WTC11 (cell line): ENCODE data around the gene CLDN14.

Experiments used
- IRF2 ChIP-seq: sonication (generic); formaldehyde crosslinking; IDR thresholded peaks from 2 replicates; pipeline ENCODE4 v1.8.0; 2022; ENCODE audit warnings: low read depth, missing genetic modification reagents, borderline replicate concordance
- OVOL2 ChIP-seq: fragments of 250-450 bp; sonication (Bioruptor Pico); IDR thresholded peaks from 2 replicates; pipeline ENCODE4 v1.9.0; 2021; ENCODE audit warnings: mild to moderate bottlenecking, borderline replicate concordance
- TEAD4 ChIP-seq: sonication (generic); formaldehyde crosslinking; IDR thresholded peaks from 2 replicates; pipeline ENCODE4 v1.8.0; 2022; ENCODE audit warnings: mild to moderate bottlenecking, missing genetic modification reagents
- TF ChIP-seq, protein P1 (sequence below): fragments of 200-600 bp; IDR thresholded peaks from 2 replicates; pipeline ENCODE4 v1.8.0; 2022; ENCODE audit warnings: antibody characterized with exemption
- TF ChIP-seq, protein P2 (sequence below): sonication (generic); formaldehyde crosslinking; IDR thresholded peaks from 2 replicates; pipeline ENCODE4 v1.8.0; 2022; ENCODE audit warnings: mild to moderate bottlenecking, missing genetic modification reagents

DNA sequence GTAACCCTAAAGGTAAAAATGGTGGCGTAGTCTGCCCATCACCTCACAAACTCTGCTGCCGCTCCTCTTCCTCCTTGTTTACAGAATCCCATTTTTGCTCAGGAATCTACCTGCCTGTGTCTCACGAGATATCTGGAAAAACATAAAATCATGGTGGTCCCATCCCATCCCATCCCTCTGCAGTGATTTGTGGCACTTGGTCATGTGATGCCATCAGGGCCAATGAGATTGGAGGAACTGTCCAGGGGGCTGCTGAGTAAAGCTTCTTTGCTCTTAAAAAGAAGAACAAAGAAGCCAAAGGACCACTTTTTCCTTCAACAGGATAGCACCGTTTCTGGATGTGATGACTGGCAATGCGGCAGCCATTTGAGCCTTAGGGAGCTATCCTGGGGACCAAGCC lies 33.0 kb upstream of the CLDN14 start:
- TF ChIP-seq IRF2 (CRISPR knock-in tag) (no peak), OVOL2 (CRISPR knock-in tag) (no peak), TEAD4 (CRISPR knock-in tag) (no peak)
- TF ChIP-seq, protein P1, sequence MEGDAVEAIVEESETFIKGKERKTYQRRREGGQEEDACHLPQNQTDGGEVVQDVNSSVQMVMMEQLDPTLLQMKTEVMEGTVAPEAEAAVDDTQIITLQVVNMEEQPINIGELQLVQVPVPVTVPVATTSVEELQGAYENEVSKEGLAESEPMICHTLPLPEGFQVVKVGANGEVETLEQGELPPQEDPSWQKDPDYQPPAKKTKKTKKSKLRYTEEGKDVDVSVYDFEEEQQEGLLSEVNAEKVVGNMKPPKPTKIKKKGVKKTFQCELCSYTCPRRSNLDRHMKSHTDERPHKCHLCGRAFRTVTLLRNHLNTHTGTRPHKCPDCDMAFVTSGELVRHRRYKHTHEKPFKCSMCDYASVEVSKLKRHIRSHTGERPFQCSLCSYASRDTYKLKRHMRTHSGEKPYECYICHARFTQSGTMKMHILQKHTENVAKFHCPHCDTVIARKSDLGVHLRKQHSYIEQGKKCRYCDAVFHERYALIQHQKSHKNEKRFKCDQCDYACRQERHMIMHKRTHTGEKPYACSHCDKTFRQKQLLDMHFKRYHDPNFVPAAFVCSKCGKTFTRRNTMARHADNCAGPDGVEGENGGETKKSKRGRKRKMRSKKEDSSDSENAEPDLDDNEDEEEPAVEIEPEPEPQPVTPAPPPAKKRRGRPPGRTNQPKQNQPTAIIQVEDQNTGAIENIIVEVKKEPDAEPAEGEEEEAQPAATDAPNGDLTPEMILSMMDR, result no peak
- TF ChIP-seq, protein P2, sequence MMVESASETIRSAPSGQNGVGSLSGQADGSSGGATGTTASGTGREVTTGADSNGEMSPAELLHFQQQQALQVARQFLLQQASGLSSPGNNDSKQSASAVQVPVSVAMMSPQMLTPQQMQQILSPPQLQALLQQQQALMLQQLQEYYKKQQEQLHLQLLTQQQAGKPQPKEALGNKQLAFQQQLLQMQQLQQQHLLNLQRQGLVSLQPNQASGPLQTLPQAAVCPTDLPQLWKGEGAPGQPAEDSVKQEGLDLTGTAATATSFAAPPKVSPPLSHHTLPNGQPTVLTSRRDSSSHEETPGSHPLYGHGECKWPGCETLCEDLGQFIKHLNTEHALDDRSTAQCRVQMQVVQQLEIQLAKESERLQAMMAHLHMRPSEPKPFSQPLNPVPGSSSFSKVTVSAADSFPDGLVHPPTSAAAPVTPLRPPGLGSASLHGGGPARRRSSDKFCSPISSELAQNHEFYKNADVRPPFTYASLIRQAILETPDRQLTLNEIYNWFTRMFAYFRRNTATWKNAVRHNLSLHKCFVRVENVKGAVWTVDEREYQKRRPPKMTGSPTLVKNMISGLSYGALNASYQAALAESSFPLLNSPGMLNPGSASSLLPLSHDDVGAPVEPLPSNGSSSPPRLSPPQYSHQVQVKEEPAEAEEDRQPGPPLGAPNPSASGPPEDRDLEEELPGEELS (CRISPR knock-in tag), result no peak
